ENCODE data around the gene CSRP3.
A peak's percentile ranks its signal among the peaks of the same experiment; 100 is the strongest.
"Not testable (repeated sequence)": the region's sequence is repeated elsewhere in the genome, so short reads cannot be mapped to it uniquely, and the experiment has no call there.

CSRP3 gene

DNA sequence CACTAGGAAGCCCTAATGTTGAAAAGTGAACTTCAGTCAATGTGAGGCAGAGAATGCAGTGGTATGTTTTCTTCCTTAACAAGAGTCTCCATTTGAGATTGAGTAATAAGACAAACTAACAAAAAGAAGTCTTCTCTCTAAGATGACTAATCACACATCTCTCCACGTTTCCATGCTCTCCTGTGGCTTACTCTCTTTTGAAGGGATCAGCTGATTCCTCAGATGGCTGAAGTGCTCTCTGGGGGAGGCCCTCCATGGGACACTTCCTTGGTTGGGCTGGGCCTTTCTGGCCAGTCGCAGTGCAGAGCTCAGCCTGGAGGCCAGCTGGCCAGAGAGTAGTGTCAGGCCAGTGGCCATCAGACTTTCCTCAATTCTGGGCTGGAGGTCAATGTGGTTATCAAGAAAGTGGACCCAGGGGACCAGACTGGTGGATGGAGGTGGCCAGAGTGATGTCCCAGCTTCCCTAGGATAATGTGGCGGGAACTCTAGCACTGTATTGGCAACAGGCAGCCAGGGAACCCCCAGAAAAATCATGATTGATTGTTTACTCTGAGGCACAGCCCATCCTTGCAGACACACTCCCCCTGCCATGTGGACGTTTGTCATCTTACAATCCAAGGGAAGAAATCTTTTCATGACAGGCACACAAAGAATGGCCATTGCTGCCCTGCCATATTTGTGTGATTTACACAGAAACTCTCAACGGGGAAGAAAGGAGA lies 14.5 kb downstream of the CSRP3 start:
- peak; percentile 37 for DNase-seq (ENCODE audit: low spot score)

DNA sequence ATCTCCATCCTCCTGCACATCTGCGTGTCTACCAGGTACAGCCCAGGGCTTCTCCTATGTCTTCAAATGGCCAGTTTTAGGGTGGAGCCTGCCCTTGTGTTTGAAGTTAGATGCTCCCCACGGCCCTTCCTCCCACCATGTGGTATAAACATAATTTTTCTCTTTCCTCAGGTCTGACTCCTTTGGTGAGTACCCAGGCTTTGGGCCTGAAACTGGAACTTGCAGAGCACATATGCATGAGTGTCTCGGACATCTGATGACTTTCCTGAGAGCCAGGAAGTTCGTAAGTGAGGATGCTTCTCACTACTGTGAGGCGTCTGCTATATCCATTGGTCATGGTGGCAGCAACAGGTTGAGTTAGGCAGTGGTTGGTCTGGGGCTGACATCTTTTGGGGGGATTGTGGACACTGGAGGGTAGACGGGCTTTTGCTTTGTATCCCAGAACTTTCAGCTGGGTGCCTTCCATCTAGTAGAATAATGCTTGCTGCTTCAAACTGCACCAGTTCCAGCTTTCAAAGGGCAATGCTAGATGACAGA lies 16.2 kb downstream of the CSRP3 start:
- DNase-seq (ENCODE audit: low spot score): no peak

- DNase-seq (ENCODE audit: low spot score): no peak
Observed at GRCh38 chr11:19185036-19185435, 16.7 kb downstream of the CSRP3 start.

DNA sequence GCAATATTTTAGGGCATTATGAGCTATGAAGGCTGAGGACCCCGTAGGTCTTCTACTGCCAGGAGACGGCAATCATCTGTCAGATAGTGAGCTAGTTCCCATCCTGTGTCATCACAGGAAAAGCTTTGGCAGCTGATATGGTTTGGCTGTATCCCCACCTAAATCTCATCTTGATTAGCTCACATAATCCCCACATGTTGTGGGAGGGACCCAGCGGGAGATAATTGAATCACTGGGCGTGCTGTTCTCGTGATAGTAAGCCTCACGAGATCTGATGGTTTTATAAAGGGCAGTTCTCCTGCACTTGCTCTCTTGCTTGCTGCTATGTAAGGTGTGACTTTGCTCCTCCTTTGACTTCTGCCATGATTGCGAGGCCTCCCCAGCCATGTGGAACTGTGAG lies 18.1 kb downstream of the CSRP3 start:
- no peak for DNase-seq (ENCODE audit: low spot score)

GRCh38 chr11:19181531-19182261 lies 20.1 kb downstream of the CSRP3 start:
- no peak for DNase-seq (ENCODE audit: low spot score)

GRCh38 chr11:19176629-19177186 lies 25.1 kb downstream of the CSRP3 start:
- DNase-seq (ENCODE audit: low spot score): no peak

DNA sequence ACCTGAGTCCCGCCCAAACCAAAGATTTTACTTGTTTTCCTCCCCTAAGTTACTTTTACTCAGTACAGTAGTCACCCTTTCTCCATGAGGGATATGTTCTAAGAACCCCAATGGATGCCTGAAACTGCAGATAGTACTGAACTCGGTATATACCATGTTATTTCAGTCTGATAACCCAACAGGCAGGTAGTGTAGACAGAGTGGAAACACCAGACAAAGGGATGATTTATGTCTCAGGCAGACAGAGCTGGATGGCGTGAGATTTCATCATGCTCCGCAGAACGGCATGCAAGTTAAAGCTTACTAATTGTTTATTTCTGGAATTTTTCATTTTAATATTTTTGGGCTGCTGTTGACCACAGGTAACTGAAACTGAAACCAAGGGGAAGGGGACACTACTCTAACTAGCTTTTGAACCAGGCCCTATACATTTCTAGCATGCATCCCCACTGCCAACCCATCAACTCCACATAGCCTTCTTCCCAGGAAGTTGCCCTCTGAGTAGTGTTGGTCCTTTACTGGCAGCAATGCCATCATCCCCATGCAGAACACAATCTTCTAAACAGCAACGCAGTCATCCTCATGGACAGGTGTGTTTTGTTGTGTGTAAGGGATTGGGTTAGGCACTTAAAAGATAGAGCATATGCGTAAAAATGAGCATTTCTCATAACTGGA lies 27.7 kb downstream of the CSRP3 start:
- DNase-seq (ENCODE audit: low spot score): no peak

DNA sequence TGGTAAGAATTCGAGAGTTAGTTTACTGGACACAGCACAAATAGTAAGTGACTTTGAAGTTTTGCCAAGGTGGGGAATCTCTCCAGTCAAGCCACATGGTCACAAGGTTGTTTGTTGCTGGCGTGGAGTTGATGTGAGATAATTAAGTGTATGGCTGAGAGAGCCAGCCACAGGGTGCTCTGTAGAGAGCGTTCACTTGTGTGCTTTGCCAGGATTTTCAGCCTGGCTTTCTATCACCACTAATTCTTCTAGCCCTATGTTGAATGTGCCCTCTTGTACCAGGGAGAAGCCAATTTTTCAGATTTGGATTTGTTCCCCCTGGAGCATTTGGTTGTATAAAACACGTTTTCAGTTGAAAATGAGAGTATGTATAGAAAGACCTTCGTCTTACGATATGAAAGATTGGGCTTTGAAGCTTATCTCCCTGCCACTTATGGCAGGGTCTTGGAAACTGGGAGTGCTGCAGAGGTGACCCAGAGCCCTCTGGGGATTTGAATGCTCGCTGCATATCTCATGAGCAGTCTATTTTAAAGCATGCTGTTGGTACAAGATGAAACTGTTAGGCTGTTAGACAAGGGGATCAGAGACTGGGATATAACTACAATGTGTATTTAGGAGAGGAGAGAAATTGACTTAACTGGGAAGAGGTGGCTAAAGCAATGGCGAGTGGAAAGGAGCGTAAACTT lies 28.6 kb downstream of the CSRP3 start:
- no peak for DNase-seq (ENCODE audit: low spot score)

DNA sequence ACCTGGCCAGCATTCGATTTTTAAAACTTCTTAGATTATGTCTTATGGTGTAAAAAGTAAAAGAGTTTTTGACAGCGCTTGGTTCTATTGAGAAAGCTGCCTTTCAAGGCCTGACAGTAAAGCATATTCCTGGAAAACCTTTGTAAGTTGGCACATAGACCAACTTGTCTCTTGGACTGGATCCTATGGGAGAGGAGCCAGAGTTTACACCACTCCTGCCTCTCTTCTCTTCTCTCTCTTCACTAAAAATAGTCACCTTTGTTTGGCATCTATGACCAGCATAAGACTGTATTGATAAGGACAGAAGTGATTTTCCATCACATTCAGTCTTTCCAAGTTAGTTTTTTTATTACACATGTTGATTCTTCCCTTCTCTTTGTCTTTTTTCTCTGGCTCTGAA lies 33.7 kb downstream of the CSRP3 start:
- DNase-seq (ENCODE audit: low spot score): no peak

- no peak for DNase-seq (ENCODE audit: low spot score)
Observed at GRCh38 chr11:19164881-19165280, 36.9 kb downstream of the CSRP3 start.

GRCh38 chr11:19164230-19164855 lies 37.4 kb downstream of the CSRP3 start:
- DNase-seq (ENCODE audit: low spot score): no peak

GRCh38 chr11:19163617-19164016 lies 38.2 kb downstream of the CSRP3 start:
- DNase-seq (ENCODE audit: low spot score): no peak

GRCh38 chr11:19162951-19163505 lies 38.8 kb downstream of the CSRP3 start:
- peak; percentile 57 for DNase-seq (ENCODE audit: low spot score)

DNA sequence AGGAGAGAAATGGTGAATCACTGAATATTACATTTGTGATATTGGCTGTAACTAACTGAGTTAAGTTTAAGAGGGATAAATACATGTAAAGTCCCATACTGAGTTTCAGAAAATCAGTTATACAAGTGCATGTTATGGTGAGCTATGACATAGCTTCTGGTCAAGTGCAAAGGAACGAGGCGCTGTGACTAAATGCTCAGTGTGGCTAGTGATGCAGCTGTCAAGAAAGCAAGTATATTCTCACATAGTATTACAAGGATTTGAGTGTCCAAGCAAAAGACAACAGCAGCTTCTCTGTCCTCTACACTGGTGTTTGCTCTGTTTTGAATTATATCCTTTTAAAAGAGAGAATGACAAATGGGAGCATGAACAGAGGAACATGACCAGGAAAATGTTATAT lies 40.1 kb downstream of the CSRP3 start:
- DNase-seq (ENCODE audit: low spot score): no peak

- DNase-seq (ENCODE audit: low spot score): no peak
Observed at GRCh38 chr11:19160847-19161246, 40.9 kb downstream of the CSRP3 start.

- DNase-seq (ENCODE audit: low spot score): no peak
Observed at GRCh38 chr11:19156892-19157291, 44.9 kb downstream of the CSRP3 start.

DNA sequence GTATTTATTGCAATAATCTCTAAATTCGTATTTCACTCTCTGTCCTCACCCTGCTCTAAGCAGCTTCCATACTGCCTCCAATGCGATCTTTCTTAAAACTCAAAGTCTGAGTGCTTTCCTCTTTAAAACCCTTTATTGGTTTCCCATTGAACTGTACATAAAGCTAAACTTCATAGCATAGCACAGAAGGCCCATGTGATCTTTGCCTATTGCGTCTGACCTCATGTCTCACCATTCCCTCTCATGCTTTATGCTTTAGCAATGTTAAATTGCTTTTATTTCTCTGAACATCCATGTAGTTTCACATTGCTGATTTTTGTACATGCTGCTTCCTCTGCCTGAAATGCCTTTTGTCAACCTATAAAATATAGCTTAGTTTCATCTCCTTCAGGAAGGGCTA lies 56.5 kb downstream of the CSRP3 start:
- DNase-seq (ENCODE audit: low spot score): no peak

GRCh38 chr11:19136884-19137283 lies 64.9 kb downstream of the CSRP3 start:
- not testable (repeated sequence) for DNase-seq (ENCODE audit: low spot score)

- no peak for DNase-seq (ENCODE audit: low spot score)
Observed at GRCh38 chr11:19134004-19134403, 67.8 kb downstream of the CSRP3 start.
